ENCODE data around the gene PELI2. TPM values are rescaled to one million over a fixed set of nuclear protein-coding genes. Genes with fewer than 3 reads are reported as not detected.

Gene PELI2
- total RNA-seq, 1 donor from 2014 or later: 17.1 TPM

- intact Hi-C loops (cut with DNase I): loop anchor here (2.0 to 10.0 kb wide), 5 partner anchors 153 to 537 kb away; partner anchors contain the start of gene KTN1
- Histone ChIP-seq H3K4me1 (peaks cover 0 to 30% of the 10 kb centered on the region in 2 donors), H3K9me3 (no peaks in the 10 kb centered on the region), H3K27me3 (no peaks in the 10 kb centered on the region), H3K36me3 (no peaks in the 10 kb centered on the region), H3K27ac (peak overlapping the region; percentile 90 to 99), H3K4me3 (peak overlapping the region; percentile 100)
- DNase-seq (ENCODE audit: low spot score in 2 of 2): peak in 1 of 2 donors; percentile 72
- no peak for TF ChIP-seq CTCF (IDR thresholded peaks at IDR 0.05)
Measured at GRCh38 chr14:56119201-56119981, 1.2 kb downstream of the PELI2 start.

GRCh38 chr14:56120091-56120691 is 2.0 kb downstream of the PELI2 start:
- Histone ChIP-seq H3K36me3 (no peaks in the 10 kb centered on the region), H3K27ac (peak overlapping the region; percentile 90 to 99), H3K27me3 (no peaks in the 10 kb centered on the region), H3K4me1 (peaks cover 0 to 36% of the 10 kb centered on the region in 2 donors), H3K9me3 (no peaks in the 10 kb centered on the region), H3K4me3 (peak overlapping the region; percentile 100)
- no peak for DNase-seq (ENCODE audit: low spot score in 2 of 2)
- TF ChIP-seq CTCF (IDR thresholded peaks at IDR 0.05): no peak
- intact Hi-C loops (cut with DNase I): no loop called here

- DNase-seq (ENCODE audit: low spot score in 2 of 2): no peak
- Histone ChIP-seq H3K27ac (no peak overlapping the region), H3K27me3 (no peaks in the 10 kb centered on the region), H3K4me3 (no peak overlapping the region), H3K36me3 (no peaks in the 10 kb centered on the region), H3K9me3 (no peaks in the 10 kb centered on the region), H3K4me1 (peaks cover 0 to 36% of the 10 kb centered on the region in 2 donors)
- intact Hi-C loops (cut with DNase I): no loop called here
- no peak for TF ChIP-seq CTCF (IDR thresholded peaks at IDR 0.05)
Measured at GRCh38 chr14:56121816-56122215, 3.6 kb downstream of the PELI2 start.

GRCh38 chr14:56122301-56122700 is 4.1 kb downstream of the PELI2 start:
- intact Hi-C loops (cut with DNase I): no loop called here
- Histone ChIP-seq H3K4me1 (peaks cover 0 to 33% of the 10 kb centered on the region in 2 donors), H3K36me3 (no peaks in the 10 kb centered on the region), H3K27me3 (no peaks in the 10 kb centered on the region), H3K27ac (no peak overlapping the region), H3K4me3 (no peak overlapping the region), H3K9me3 (no peaks in the 10 kb centered on the region)
- DNase-seq (ENCODE audit: low spot score in 2 of 2): no peak
- TF ChIP-seq CTCF (IDR thresholded peaks at IDR 0.05): no peak

GRCh38 chr14:56124327-56124726 is 6.1 kb downstream of the PELI2 start:
- Histone ChIP-seq H3K9me3 (no peaks in the 10 kb centered on the region), H3K36me3 (no peaks in the 10 kb centered on the region), H3K27me3 (no peaks in the 10 kb centered on the region), H3K27ac (no peak overlapping the region), H3K4me3 (no peak overlapping the region), H3K4me1 (peaks cover 0 to 34% of the 10 kb centered on the region in 2 donors)
- intact Hi-C loops (cut with DNase I): no loop called here
- no peak for DNase-seq (ENCODE audit: low spot score in 2 of 2)
- no peak for TF ChIP-seq CTCF (IDR thresholded peaks at IDR 0.05)

Data from ascending aorta (tissue), 2 donors.